Measurements from ENCODE around the gene HPSE2.

GRCh38 chr10:98919899-98920298, 315.8 kb downstream of the HPSE2 start:
- TF ChIP-seq POLR2A (IDR thresholded peaks at IDR 0.05) (no peak), CTCF (IDR thresholded peaks at IDR 0.05) (no peak)
